ENCODE measurements around the gene BCAS1.

DNA sequence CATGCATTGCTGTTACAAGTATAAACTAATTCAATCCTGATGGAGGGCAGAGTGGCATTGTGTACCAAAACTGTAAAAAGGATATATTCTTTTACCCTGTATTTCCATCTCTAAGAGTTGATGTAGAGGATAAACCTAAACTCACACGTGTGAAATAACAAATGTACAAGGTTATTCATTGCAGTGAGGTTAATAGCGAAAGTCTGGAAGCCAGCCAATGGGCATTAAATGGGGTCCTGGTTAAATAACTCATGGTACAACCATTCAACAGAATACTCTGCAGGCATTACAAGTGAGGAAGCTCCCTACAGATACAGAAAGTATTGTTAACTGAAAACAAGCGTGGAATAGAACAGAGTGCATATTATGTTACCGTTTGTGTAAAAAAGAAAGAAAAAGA is 56.9 kb downstream of the BCAS1 start:
- TF ChIP-seq, protein P1, sequence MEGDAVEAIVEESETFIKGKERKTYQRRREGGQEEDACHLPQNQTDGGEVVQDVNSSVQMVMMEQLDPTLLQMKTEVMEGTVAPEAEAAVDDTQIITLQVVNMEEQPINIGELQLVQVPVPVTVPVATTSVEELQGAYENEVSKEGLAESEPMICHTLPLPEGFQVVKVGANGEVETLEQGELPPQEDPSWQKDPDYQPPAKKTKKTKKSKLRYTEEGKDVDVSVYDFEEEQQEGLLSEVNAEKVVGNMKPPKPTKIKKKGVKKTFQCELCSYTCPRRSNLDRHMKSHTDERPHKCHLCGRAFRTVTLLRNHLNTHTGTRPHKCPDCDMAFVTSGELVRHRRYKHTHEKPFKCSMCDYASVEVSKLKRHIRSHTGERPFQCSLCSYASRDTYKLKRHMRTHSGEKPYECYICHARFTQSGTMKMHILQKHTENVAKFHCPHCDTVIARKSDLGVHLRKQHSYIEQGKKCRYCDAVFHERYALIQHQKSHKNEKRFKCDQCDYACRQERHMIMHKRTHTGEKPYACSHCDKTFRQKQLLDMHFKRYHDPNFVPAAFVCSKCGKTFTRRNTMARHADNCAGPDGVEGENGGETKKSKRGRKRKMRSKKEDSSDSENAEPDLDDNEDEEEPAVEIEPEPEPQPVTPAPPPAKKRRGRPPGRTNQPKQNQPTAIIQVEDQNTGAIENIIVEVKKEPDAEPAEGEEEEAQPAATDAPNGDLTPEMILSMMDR (IDR thresholded peaks at IDR 0.05; ENCODE audit: low read length): no peak
- TF ChIP-seq EZH2 (optimal IDR thresholded peaks at IDR 0.05; ENCODE audit: low read depth, low read length): no peak
